HG02840 (cell line): ENCODE results near the gene GULP1.
"Not testable (repeated sequence)": the region's sequence is repeated elsewhere in the genome, so short reads cannot be mapped to it uniquely, and the experiment has no call there.

Experiments
- ATAC-seq: cut with Tn5 transposase; IDR thresholded peaks from one replicate; pipeline ENCODE4 v1.9.1; 2021; ENCODE audit warnings: mild to moderate bottlenecking, moderate library complexity, moderate number of reproducible peaks; ENCODE audit not compliant: unreplicated experiment, low FRiP score

The GULP1 gene

GRCh38 chr2:188518381-188518780 lies 226.7 kb downstream of the GULP1 start:
- no peak for ATAC-seq

GRCh38 chr2:188519136-188519535 lies 227.5 kb downstream of the GULP1 start:
- no peak for ATAC-seq

- no peak for ATAC-seq
Observed at GRCh38 chr2:188522517-188522916, 230.8 kb downstream of the GULP1 start.

- no peak for ATAC-seq
Observed at GRCh38 chr2:188523919-188524318, 232.2 kb downstream of the GULP1 start.

- ATAC-seq, result no peak
Observed at GRCh38 chr2:188524519-188525113, 232.9 kb downstream of the GULP1 start.

- no peak for ATAC-seq
Observed at GRCh38 chr2:188526701-188527100, 235.0 kb downstream of the GULP1 start.

GRCh38 chr2:188527141-188527540 lies 235.5 kb downstream of the GULP1 start:
- no peak for ATAC-seq

GRCh38 chr2:188527581-188527993 lies 235.9 kb downstream of the GULP1 start:
- no peak for ATAC-seq

GRCh38 chr2:188529710-188530109 lies 238.0 kb downstream of the GULP1 start:
- no peak for ATAC-seq

- no peak for ATAC-seq
Observed at GRCh38 chr2:188534875-188535274, 243.2 kb downstream of the GULP1 start.

GRCh38 chr2:188551671-188552070 lies 260.0 kb downstream of the GULP1 start:
- no peak for ATAC-seq

- ATAC-seq, result no peak
Observed at GRCh38 chr2:188557081-188557480, 265.4 kb downstream of the GULP1 start.

- ATAC-seq, result not testable (repeated sequence)
Observed at GRCh38 chr2:188559455-188559854, 267.8 kb downstream of the GULP1 start.

- ATAC-seq, result no peak
Observed at GRCh38 chr2:188561473-188561979, 269.9 kb downstream of the GULP1 start.

- ATAC-seq, result no peak
Observed at GRCh38 chr2:188569431-188570165, 277.9 kb downstream of the GULP1 start.

GRCh38 chr2:188570370-188570769 lies 278.7 kb downstream of the GULP1 start:
- no peak for ATAC-seq

- ATAC-seq, result no peak
Observed at GRCh38 chr2:188571543-188572303, 280.0 kb downstream of the GULP1 start.

GRCh38 chr2:188572592-188572991 lies 280.9 kb downstream of the GULP1 start:
- no peak for ATAC-seq

GRCh38 chr2:188573453-188573852 lies 281.8 kb downstream of the GULP1 start:
- no peak for ATAC-seq

- ATAC-seq, result no peak
Observed at GRCh38 chr2:188576006-188576405, 284.3 kb downstream of the GULP1 start.

GRCh38 chr2:188576651-188577050 lies 285.0 kb downstream of the GULP1 start:
- no peak for ATAC-seq
